Lung (tissue), 12 donors: ENCODE data around the gene MCOLN1. TPM values are rescaled to one million over a fixed set of nuclear protein-coding genes. Genes with fewer than 3 reads are reported as not detected.

Experiments used
- ATAC-seq: fragments of 200-7000 bp; cut with Tn5 transposase; one replicate; pipeline ENCODE4 v1.9.1; 2020; ENCODE audit warnings: moderate number of reproducible peaks; ENCODE audit not compliant: insufficient read depth, low FRiP score
- DNase-seq, 3 donors: peaks; one replicate each; pipeline ENCODE4 v3.0.0-alpha.2; 2013 to 2017
- H3K27ac ChIP-seq, 2 donors: one replicate each; pipeline ENCODE4 v1.5.1; 2013; ENCODE audit warnings: mild to moderate bottlenecking in 2 of 2, moderate library complexity in 2 of 2, control low read depth in 1 of 2, inconsistent platforms in 1 of 2, low read depth in 1 of 2, low read length in 1 of 2
- H3K27me3 ChIP-seq, 3 donors: one replicate each; pipeline ENCODE4 v1.5.1; 2013; ENCODE audit warnings: low read length in 2 of 3; ENCODE audit not compliant: control insufficient read depth in 3 of 3, insufficient read depth in 3 of 3
- H3K36me3 ChIP-seq, 4 donors: one replicate each; pipeline ENCODE4 v1.5.1; 2013; ENCODE audit warnings: low read length in 4 of 4, mild to moderate bottlenecking in 1 of 4, moderate library complexity in 1 of 4; ENCODE audit not compliant: control insufficient read depth in 4 of 4, insufficient read depth in 4 of 4
- H3K4me1 ChIP-seq, 5 donors: one replicate each; pipeline ENCODE4 v1.5.1; 2013; ENCODE audit warnings: low read length in 5 of 5, mild to moderate bottlenecking in 2 of 5, moderate library complexity in 1 of 5; ENCODE audit not compliant: control insufficient read depth in 5 of 5, insufficient read depth in 5 of 5
- H3K4me3 ChIP-seq: one replicate; pipeline ENCODE4 v1.5.1; 2013; ENCODE audit warnings: mild to moderate bottlenecking, control low read depth, moderate library complexity
- H3K9ac ChIP-seq, 2 donors: one replicate each; pipeline ENCODE4 v1.5.1; 2013; ENCODE audit warnings: low read length in 2 of 2, control low read depth in 1 of 2; ENCODE audit not compliant: insufficient read depth in 1 of 2
- H3K9me3 ChIP-seq, 4 donors: one replicate each; pipeline ENCODE4 v1.5.1; 2013; ENCODE audit warnings: low read length in 3 of 4, mild to moderate bottlenecking in 1 of 4, moderate library complexity in 1 of 4; ENCODE audit not compliant: control insufficient read depth in 4 of 4, insufficient read depth in 3 of 4
- WGBS, 2 donors: extraction: QIAGEN DNeasy Blood & Tissue Kit; methylation state at CpG; one replicate each; pipeline ENCODE4 v1.1.7; 2013; 5-methylcytosine and 5-hydroxymethylcytosine counted together
- polyA plus RNA-seq, 2 donors: library from polyadenylated mRNA; stranded (reverse); fragments of 200-250 nt; gene quantifications; one replicate each; pipeline ENCODE4 v1.2.1, GENCODE V29; 2013
- total RNA-seq, 2 donors: library from RNA; depleted of rRNA in 1 of 2; stranded (reverse); fragments of >200 nt in 1 of 2; gene quantifications; one replicate each; pipeline ENCODE4 v1.2.1, GENCODE V29; 2014 to 2021
- TF ChIP-seq, protein P1 (sequence below): IDR thresholded peaks from 2 replicates; pipeline ENCODE4 v1.5.1; 2012; ENCODE audit warnings: mild to moderate bottlenecking; ENCODE audit errors: control extremely low read depth, extremely low read depth
- donor health status: control.
- donor health status: control.
- donor health status: Bipolar disorder and iron deficiency.
- donor health status: healthy.
- donor health status: DM: yes; HTN: yes; CAD: no.

Gene MCOLN1
- total and polyA plus RNA-seq, 4 donors = 11.6 to 68.1 (median 59.9) TPM

GRCh38 chr19:7507884-7508283 lies 14.5 kb upstream of the MCOLN1 start:
- no peaks in the 10 kb centered on the region for H3K9me3 ChIP-seq
- no peak overlapping the region for H3K9ac ChIP-seq
- peaks cover 0 to 10% (median 0%) of the 10 kb centered on the region in 5 donors for H3K4me1 ChIP-seq
- no peak overlapping the region for H3K27ac ChIP-seq
- ATAC-seq (peak; percentile 50), DNase-seq (no peak)
- TF ChIP-seq, protein P1, sequence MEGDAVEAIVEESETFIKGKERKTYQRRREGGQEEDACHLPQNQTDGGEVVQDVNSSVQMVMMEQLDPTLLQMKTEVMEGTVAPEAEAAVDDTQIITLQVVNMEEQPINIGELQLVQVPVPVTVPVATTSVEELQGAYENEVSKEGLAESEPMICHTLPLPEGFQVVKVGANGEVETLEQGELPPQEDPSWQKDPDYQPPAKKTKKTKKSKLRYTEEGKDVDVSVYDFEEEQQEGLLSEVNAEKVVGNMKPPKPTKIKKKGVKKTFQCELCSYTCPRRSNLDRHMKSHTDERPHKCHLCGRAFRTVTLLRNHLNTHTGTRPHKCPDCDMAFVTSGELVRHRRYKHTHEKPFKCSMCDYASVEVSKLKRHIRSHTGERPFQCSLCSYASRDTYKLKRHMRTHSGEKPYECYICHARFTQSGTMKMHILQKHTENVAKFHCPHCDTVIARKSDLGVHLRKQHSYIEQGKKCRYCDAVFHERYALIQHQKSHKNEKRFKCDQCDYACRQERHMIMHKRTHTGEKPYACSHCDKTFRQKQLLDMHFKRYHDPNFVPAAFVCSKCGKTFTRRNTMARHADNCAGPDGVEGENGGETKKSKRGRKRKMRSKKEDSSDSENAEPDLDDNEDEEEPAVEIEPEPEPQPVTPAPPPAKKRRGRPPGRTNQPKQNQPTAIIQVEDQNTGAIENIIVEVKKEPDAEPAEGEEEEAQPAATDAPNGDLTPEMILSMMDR = no peak
- H3K4me3 ChIP-seq = no peak overlapping the region
- WGBS, 2 donors = 43 to 51% methylated on average over 11 of the region's 11 CpGs
- no peaks in the 10 kb centered on the region for H3K36me3 ChIP-seq
- H3K27me3 ChIP-seq = no peaks in the 10 kb centered on the region

GRCh38 chr19:7509625-7510024 lies 12.8 kb upstream of the MCOLN1 start:
- WGBS, 2 donors = 33 to 36% methylated on average over 3 of the region's 3 CpGs
- no peak for ATAC-seq

GRCh38 chr19:7512400-7512851 lies 10.0 kb upstream of the MCOLN1 start:
- ATAC-seq (no peak), DNase-seq (no peak)
- Histone ChIP-seq H3K4me1 (peaks cover 0 to 20% (median 13%) of the 10 kb centered on the region in 5 donors), H3K27me3 (no peaks in the 10 kb centered on the region), H3K9ac (no peak overlapping the region), H3K4me3 (no peak overlapping the region), H3K9me3 (no peaks in the 10 kb centered on the region), H3K36me3 (no peaks in the 10 kb centered on the region), H3K27ac (no peak overlapping the region)
- WGBS, 2 donors = 60 to 71% methylated on average over 6 of the region's 6 CpGs
- TF ChIP-seq, protein P1 = no peak

More at GRCh38 chr19:7509625-7510024, 12.8 kb upstream of the MCOLN1 start:
- H3K9me3 ChIP-seq = no peaks in the 10 kb centered on the region
- H3K36me3 ChIP-seq = no peaks in the 10 kb centered on the region
- TF ChIP-seq, protein P1 = no peak
- no peak overlapping the region for H3K27ac ChIP-seq
- H3K27me3 ChIP-seq = no peaks in the 10 kb centered on the region
- no peak overlapping the region for H3K4me3 ChIP-seq
- peaks cover 0 to 10% (median 0%) of the 10 kb centered on the region in 5 donors for H3K4me1 ChIP-seq
- no peak for DNase-seq
- no peak overlapping the region for H3K9ac ChIP-seq
